Panc1 (cell line): ENCODE results near the gene ZNF79. TPM values are rescaled to one million over a fixed set of nuclear protein-coding genes. Genes with fewer than 3 reads are reported as not detected.

Experiments
- ATAC-seq: fragments of 200-7000 bp; cut with Tn5 transposase; 2 replicates; pipeline ENCODE4 v1.9.1; 2020; ENCODE audit warnings: mild to moderate bottlenecking, moderate library complexity
- BruUV-seq: library from RNA; stranded (reverse); fragments of 400-500 nt; replicated peaks from 2 replicates; lab custom pipeline; 2021; lab: Mats Ljungman, UMichigan
- CTCF ChIA-PET: fragments of 300-600 bp; sonication (Branson Sonifier 250); formaldehyde crosslinking; loops from one replicate; lab custom pipeline; 2022; ENCODE audit warnings: antibody characterized with exemption; lab: Charles Lee
- POLR2A ChIA-PET: fragments of 300-600 bp; sonication (Branson Sonifier 250); formaldehyde crosslinking; loops from one replicate; lab custom pipeline; 2022; ENCODE audit warnings: antibody characterized with exemption; lab: Charles Lee
- DNase-seq: peaks from one replicate; pipeline ENCODE4 v3.0.0-alpha.2; 2010; ENCODE audit warnings: low read depth, low spot score
- H3K27ac ChIP-seq: 2 replicates; pipeline ENCODE4 v1.5.1; 2011; ENCODE audit warnings: mild to moderate bottlenecking, low read length, inconsistent platforms
- H3K27me3 ChIP-seq: fragments of 200-500 bp; sonication (Bioruptor generic); 2 replicates; pipeline ENCODE4 v1.6.0; 2014; ENCODE audit warnings: low read length, inconsistent platforms; ENCODE audit not compliant: control insufficient read depth, insufficient read depth
- H3K36me3 ChIP-seq: fragments of 200-500 bp; sonication (Bioruptor generic); 2 replicates; pipeline ENCODE4 v1.5.1; 2014; ENCODE audit warnings: inconsistent platforms, mild to moderate bottlenecking, low read length, moderate library complexity; ENCODE audit not compliant: control insufficient read depth, insufficient read depth
- H3K4me1 ChIP-seq: 2 replicates; pipeline ENCODE4 v1.5.1; 2011; ENCODE audit warnings: inconsistent platforms, mild to moderate bottlenecking, low read length, moderate library complexity; ENCODE audit not compliant: control insufficient read depth, insufficient read depth
- H3K4me3 ChIP-seq, 2 experiments: 2 replicates each; pipeline ENCODE4 v1.5.1; 2011 to 2012; ENCODE audit warnings: low read depth in 2 of 2, low read length in 2 of 2, mild to moderate bottlenecking in 2 of 2, inconsistent platforms in 1 of 2, moderate library complexity in 1 of 2
- H3K9me3 ChIP-seq: fragments of 200-500 bp; sonication (Bioruptor generic); 2 replicates; pipeline ENCODE4 v1.5.1; 2014; ENCODE audit warnings: low read depth, mild to moderate bottlenecking, inconsistent platforms, low read length, moderate library complexity; ENCODE audit not compliant: control insufficient read depth, insufficient read depth
- CTCF ChIP-seq: fragments of 450-650 bp; IDR thresholded peaks from 2 replicates; pipeline ENCODE4 v1.5.1; 2017; ENCODE audit warnings: mild to moderate bottlenecking
- POLR2AphosphoS5 ChIP-seq: IDR thresholded peaks from 2 replicates; pipeline ENCODE4 v1.6.1; 2012; ENCODE audit warnings: mild to moderate bottlenecking, low read depth, low read length, moderate library complexity
- REST ChIP-seq, 2 experiments: IDR thresholded peaks; 2 replicates each; pipeline ENCODE4 v1.6.1; 2011 to 2012; ENCODE audit warnings: low read depth in 2 of 2, control low read depth in 1 of 2, low read length in 1 of 2, mild to moderate bottlenecking in 1 of 2, moderate library complexity in 1 of 2; ENCODE audit not compliant: insufficient read depth in 1 of 2
- SIN3A ChIP-seq: IDR thresholded peaks from 2 replicates; pipeline ENCODE4 v1.6.1; 2012; ENCODE audit warnings: low read depth, mild to moderate bottlenecking, low read length, moderate library complexity, borderline replicate concordance; ENCODE audit not compliant: insufficient read depth
- TCF7L2 ChIP-seq: IDR thresholded peaks from 2 replicates; pipeline ENCODE4 v1.6.1; 2011; ENCODE audit warnings: mild to moderate bottlenecking, low read depth, low read length, inconsistent platforms
- in situ Hi-C: cut with HindIII; loops from 2 replicates; pipeline ENCODE4 v1.10.0; 2016; ENCODE audit warnings: low sequenced_read_pairs, low pct_unique_long_range_greater_than_20kb
- intact Hi-C: fragments of 100-400 bp; cut with micrococcal nuclease; formaldehyde crosslinking; loops from one replicate; pipeline ENCODE4 v1.10.0; 2022; ENCODE audit not compliant: unreplicated experiment
- total RNA-seq: library from RNA; stranded (reverse); gene quantifications from one replicate; pipeline ENCODE4 v1.2.1, GENCODE V29; 2021; ENCODE audit not compliant: unreplicated experiment

The ZNF79 gene
- total RNA-seq, 1 experiment from 2014 or later, result 5.4 TPM

- peaks cover 40% of the 10 kb centered on the region for H3K4me1 ChIP-seq
- H3K9me3 ChIP-seq, result no peaks in the 10 kb centered on the region
- ChIA-PET POLR2A (no interaction called here), CTCF (interaction anchor here (0.7 kb wide), 1 partner anchor 125 kb away, joined by 12 read pairs; the partner anchor contains the start of gene GARNL3)
- ATAC-seq, result peak; percentile 64
- peak overlapping the region; percentile 93 for H3K27ac ChIP-seq
- intact Hi-C loops, result no loop called here
- in situ Hi-C loops, result no loop called here
- DNase-seq, result no peak
- no peaks in the 10 kb centered on the region for H3K36me3 ChIP-seq
- no peak for TF ChIP-seq REST (IDR thresholded peaks at IDR 0.05; ENCODE audit: insufficient read depth in 1 of 2, low read depth in 2 of 2, low read length in 1 of 2)
- TF ChIP-seq POLR2AphosphoS5, result no peak
- TF ChIP-seq CTCF, result no peak
- no peak for TF ChIP-seq TCF7L2
- no peak for TF ChIP-seq SIN3A
- no peak overlapping the region for H3K4me3 ChIP-seq
- no peaks in the 10 kb centered on the region for H3K27me3 ChIP-seq
- BruUV-seq, result no TSS peak
Observed at GRCh38 chr9:127388856-127389238, 35.3 kb upstream of the ZNF79 start.

- H3K27me3 ChIP-seq, result no peaks in the 10 kb centered on the region
- no peaks in the 10 kb centered on the region for H3K9me3 ChIP-seq
- no peak for ATAC-seq
- no peak overlapping the region for H3K4me3 ChIP-seq
- no TSS peak for BruUV-seq
- peak overlapping the region; percentile 93 for H3K27ac ChIP-seq
- CTCF ChIA-PET, result no interaction called here
- in situ Hi-C loops (no loop called here), intact Hi-C loops (no loop called here)
- no peaks in the 10 kb centered on the region for H3K36me3 ChIP-seq
- peaks cover 35% of the 10 kb centered on the region for H3K4me1 ChIP-seq
- no peak for DNase-seq
- no peak for TF ChIP-seq TCF7L2
- TF ChIP-seq REST (IDR thresholded peaks at IDR 0.05; ENCODE audit: insufficient read depth in 1 of 2, low read depth in 2 of 2, low read length in 1 of 2), result no peak
- TF ChIP-seq POLR2AphosphoS5, result no peak
- no peak for TF ChIP-seq SIN3A
- TF ChIP-seq CTCF, result no peak
- POLR2A ChIA-PET, result no interaction called here
Observed at GRCh38 chr9:127389381-127390247, 34.6 kb upstream of the ZNF79 start.
